ENCODE data around the gene NDUFA11. TPM values are rescaled to one million over a fixed set of nuclear protein-coding genes. Genes with fewer than 3 reads are reported as not detected.

NDUFA11 gene
- total RNA-seq, 1 experiment from 2014 or later = 143 TPM

DNA sequence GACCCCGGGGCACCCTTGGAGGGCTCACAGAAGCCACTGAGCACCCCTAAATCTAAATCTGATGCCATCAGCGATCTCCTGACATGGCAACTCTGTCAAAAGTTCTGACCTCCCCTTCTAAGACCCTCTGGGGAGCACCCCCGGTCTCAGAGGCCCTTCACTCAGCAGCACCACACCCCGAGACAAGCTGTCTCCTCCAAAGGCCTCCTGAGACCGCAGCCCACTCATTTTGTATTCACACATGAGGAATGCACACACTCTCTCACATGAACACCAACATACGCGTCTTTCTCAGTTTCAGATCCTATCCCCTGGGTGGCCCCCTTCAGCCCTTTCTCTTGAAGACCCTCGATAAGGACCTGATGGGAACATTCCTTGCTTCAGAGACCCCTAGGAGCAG, 2.6 kb downstream of the NDUFA11 start:
- no peak for DNase-seq
- no TSS peak for BruUV-seq (replicated peaks)
- TF ChIP-seq, protein P1, sequence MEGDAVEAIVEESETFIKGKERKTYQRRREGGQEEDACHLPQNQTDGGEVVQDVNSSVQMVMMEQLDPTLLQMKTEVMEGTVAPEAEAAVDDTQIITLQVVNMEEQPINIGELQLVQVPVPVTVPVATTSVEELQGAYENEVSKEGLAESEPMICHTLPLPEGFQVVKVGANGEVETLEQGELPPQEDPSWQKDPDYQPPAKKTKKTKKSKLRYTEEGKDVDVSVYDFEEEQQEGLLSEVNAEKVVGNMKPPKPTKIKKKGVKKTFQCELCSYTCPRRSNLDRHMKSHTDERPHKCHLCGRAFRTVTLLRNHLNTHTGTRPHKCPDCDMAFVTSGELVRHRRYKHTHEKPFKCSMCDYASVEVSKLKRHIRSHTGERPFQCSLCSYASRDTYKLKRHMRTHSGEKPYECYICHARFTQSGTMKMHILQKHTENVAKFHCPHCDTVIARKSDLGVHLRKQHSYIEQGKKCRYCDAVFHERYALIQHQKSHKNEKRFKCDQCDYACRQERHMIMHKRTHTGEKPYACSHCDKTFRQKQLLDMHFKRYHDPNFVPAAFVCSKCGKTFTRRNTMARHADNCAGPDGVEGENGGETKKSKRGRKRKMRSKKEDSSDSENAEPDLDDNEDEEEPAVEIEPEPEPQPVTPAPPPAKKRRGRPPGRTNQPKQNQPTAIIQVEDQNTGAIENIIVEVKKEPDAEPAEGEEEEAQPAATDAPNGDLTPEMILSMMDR (IDR thresholded peaks at IDR 0.05; ENCODE audit: unreplicated experiment) = no peak
- peaks cover 25% of the 10 kb centered on the region for H3K36me3 Mint-ChIP-seq (ENCODE audit: insufficient read depth, unreplicated experiment)
- CTCF ChIA-PET = interaction anchor here (0.7 kb wide), 1 partner anchor 75 kb away, joined by 3 read pairs; no protein-coding TSS in a partner anchor
- H3K27ac Mint-ChIP-seq (ENCODE audit: unreplicated experiment) = no peak overlapping the region
- no peak overlapping the region for H3K4me3 Mint-ChIP-seq (ENCODE audit: low read depth, unreplicated experiment)
- H3K4me1 Mint-ChIP-seq (ENCODE audit: low read depth, unreplicated experiment) = no peaks in the 10 kb centered on the region
- intact Hi-C loops (cut with micrococcal nuclease; ENCODE audit: unreplicated experiment) = no loop called here
- no peaks in the 10 kb centered on the region for H3K9me3 Mint-ChIP-seq (ENCODE audit: low read depth, unreplicated experiment)
- no peaks in the 10 kb centered on the region for H3K27me3 Mint-ChIP-seq (ENCODE audit: unreplicated experiment)

- no peaks in the 10 kb centered on the region for H3K27me3 Mint-ChIP-seq (ENCODE audit: unreplicated experiment)
- BruUV-seq (replicated peaks) = no TSS peak
- no peak overlapping the region for H3K27ac Mint-ChIP-seq (ENCODE audit: unreplicated experiment)
- no peak for DNase-seq
- peaks cover 28% of the 10 kb centered on the region for H3K36me3 Mint-ChIP-seq (ENCODE audit: insufficient read depth, unreplicated experiment)
- CTCF ChIA-PET = interaction anchor here (0.7 to 1.0 kb wide), 2 partner anchors 12 to 76 kb away, joined by 3 to 4 read pairs; no protein-coding TSS in a partner anchor
- no peaks in the 10 kb centered on the region for H3K4me1 Mint-ChIP-seq (ENCODE audit: low read depth, unreplicated experiment)
- no peak overlapping the region for H3K4me3 Mint-ChIP-seq (ENCODE audit: low read depth, unreplicated experiment)
- TF ChIP-seq, protein P1 (IDR thresholded peaks at IDR 0.05; ENCODE audit: unreplicated experiment) = no peak
- H3K9me3 Mint-ChIP-seq (ENCODE audit: low read depth, unreplicated experiment) = no peaks in the 10 kb centered on the region
- intact Hi-C loops (cut with micrococcal nuclease; ENCODE audit: unreplicated experiment) = no loop called here
Measured at GRCh38 chr19:5899728-5900526, 3.7 kb downstream of the NDUFA11 start.

DNA sequence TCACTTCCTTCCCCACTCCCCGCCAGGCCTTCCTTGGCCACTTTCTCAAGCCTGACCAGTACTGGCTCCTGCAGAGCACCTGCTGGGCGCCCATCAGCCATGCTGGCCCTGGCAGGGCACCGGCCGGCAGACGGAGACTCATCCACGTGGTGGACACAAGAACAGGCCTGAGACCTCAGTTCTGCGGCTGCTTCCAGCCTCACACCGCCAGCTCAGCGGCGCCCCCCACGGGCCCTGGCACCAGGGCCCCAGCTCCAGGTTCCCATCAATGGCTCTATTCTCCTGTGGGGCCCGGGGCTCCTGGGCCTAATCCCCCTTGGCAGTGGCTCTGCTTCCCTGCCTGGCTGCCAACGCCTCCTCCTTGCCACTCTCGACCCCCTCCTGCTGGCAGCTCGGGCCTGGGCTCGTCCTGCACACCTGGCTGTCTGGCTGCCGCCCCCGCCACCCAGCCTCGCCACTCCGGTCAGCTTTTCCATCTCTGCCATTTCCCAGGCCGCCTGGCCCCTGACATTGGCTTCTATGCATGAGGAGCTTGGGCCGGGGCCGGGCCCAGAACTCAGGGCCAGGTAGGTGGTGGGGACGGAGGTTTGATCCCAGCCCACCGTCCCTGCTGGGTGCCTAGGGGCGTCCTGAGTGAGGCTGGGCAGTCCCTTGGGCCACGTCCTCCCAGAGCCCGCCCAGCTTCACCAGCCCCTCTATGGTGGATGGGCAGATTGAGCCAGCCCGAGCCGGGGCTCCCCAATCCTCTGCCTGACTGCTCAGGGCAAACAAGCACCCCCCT, 6.2 kb downstream of the NDUFA11 start:
- TF ChIP-seq, protein P1 (IDR thresholded peaks at IDR 0.05; ENCODE audit: unreplicated experiment) = no peak
- Mint-ChIP-seq H3K36me3 (ENCODE audit: insufficient read depth, unreplicated experiment) (peaks cover 11% of the 10 kb centered on the region), H3K9me3 (ENCODE audit: low read depth, unreplicated experiment) (no peaks in the 10 kb centered on the region), H3K4me1 (ENCODE audit: low read depth, unreplicated experiment) (no peaks in the 10 kb centered on the region), H3K27me3 (ENCODE audit: unreplicated experiment) (no peaks in the 10 kb centered on the region), H3K4me3 (ENCODE audit: low read depth, unreplicated experiment) (no peak overlapping the region), H3K27ac (ENCODE audit: unreplicated experiment) (no peak overlapping the region)
- no peak for DNase-seq
- CTCF ChIA-PET = no interaction called here
- BruUV-seq (replicated peaks) = no TSS peak
- intact Hi-C loops (cut with micrococcal nuclease; ENCODE audit: unreplicated experiment) = no loop called here

- H3K9me3 Mint-ChIP-seq (ENCODE audit: low read depth, unreplicated experiment) = no peaks in the 10 kb centered on the region
- no peak overlapping the region for H3K4me3 Mint-ChIP-seq (ENCODE audit: low read depth, unreplicated experiment)
- BruUV-seq (replicated peaks) = no TSS peak
- no peaks in the 10 kb centered on the region for H3K27me3 Mint-ChIP-seq (ENCODE audit: unreplicated experiment)
- TF ChIP-seq, protein P1 (IDR thresholded peaks at IDR 0.05; ENCODE audit: unreplicated experiment) = no peak
- CTCF ChIA-PET = no interaction called here
- intact Hi-C loops (cut with micrococcal nuclease; ENCODE audit: unreplicated experiment) = no loop called here
- H3K36me3 Mint-ChIP-seq (ENCODE audit: insufficient read depth, unreplicated experiment) = peaks cover 14% of the 10 kb centered on the region
- DNase-seq = no peak
- no peak overlapping the region for H3K27ac Mint-ChIP-seq (ENCODE audit: unreplicated experiment)
- H3K4me1 Mint-ChIP-seq (ENCODE audit: low read depth, unreplicated experiment) = no peaks in the 10 kb centered on the region
Measured at GRCh38 chr19:5896365-5897076, 7.1 kb downstream of the NDUFA11 start.

Measured in Calu3 (cell line).